GM23338 (cell line): ENCODE results near the gene PIK3CB. TPM values are rescaled to one million over a fixed set of nuclear protein-coding genes. Genes with fewer than 3 reads are reported as not detected.

Experiments used
- ATAC-seq: fragments of 200-7000 bp; cut with Tn5 transposase; 3 replicates; pipeline ENCODE4 v1.9.1; 2020
- DNase-seq: peaks from one replicate; pipeline ENCODE4 v3.0.0-alpha.2; 2015; ENCODE audit warnings: low spot score
- H2AFZ ChIP-seq: fragments of 200-600 bp; sonication (generic); 2 replicates; pipeline ENCODE4 v1.8.0; 2016; ENCODE audit warnings: antibody characterized with exemption, mild to moderate bottlenecking, moderate library complexity
- H3F3A ChIP-seq: fragments of 200-600 bp; sonication (generic); replicated peaks from 2 replicates; pipeline ENCODE4 v1.8.0; 2017; ENCODE audit warnings: antibody characterized with exemption, mixed run types, low read depth
- H3K27ac ChIP-seq: fragments of 200-600 bp; sonication (generic); 2 replicates; pipeline ENCODE4 v1.6.1; 2016; ENCODE audit warnings: low read depth
- H3K27me3 ChIP-seq: fragments of 200-600 bp; sonication (generic); 2 replicates; pipeline ENCODE4 v1.8.0; 2016; ENCODE audit warnings: mild to moderate bottlenecking, mixed run types, moderate library complexity; ENCODE audit not compliant: insufficient read depth
- H3K36me3 ChIP-seq: fragments of 200-600 bp; sonication (generic); 2 replicates; pipeline ENCODE4 v1.8.0; 2016; ENCODE audit warnings: mild to moderate bottlenecking; ENCODE audit not compliant: insufficient read depth
- H3K4me1 ChIP-seq: fragments of 200-600 bp; sonication (generic); 2 replicates; pipeline ENCODE4 v1.8.0; 2016; ENCODE audit warnings: mild to moderate bottlenecking, moderate library complexity; ENCODE audit not compliant: insufficient read depth
- H3K4me2 ChIP-seq: fragments of 200-600 bp; sonication (generic); 2 replicates; pipeline ENCODE4 v1.7.1; 2017; ENCODE audit warnings: mixed run types
- H3K4me3 ChIP-seq: fragments of 200-600 bp; sonication (generic); 2 replicates; pipeline ENCODE4 v1.6.1; 2016; ENCODE audit warnings: mixed run types
- H3K79me2 ChIP-seq: fragments of 200-600 bp; sonication (generic); replicated peaks from 2 replicates; pipeline ENCODE4 v1.8.0; 2017; ENCODE audit warnings: mild to moderate bottlenecking; ENCODE audit not compliant: insufficient read depth
- H3K9me2 ChIP-seq: fragments of 200-600 bp; sonication (generic); 2 replicates; pipeline ENCODE4 v1.8.0; 2017; ENCODE audit not compliant: insufficient read depth
- H4K20me1 ChIP-seq: fragments of 200-600 bp; sonication (generic); replicated peaks from 2 replicates; pipeline ENCODE4 v1.8.0; 2017; ENCODE audit warnings: mild to moderate bottlenecking; ENCODE audit not compliant: insufficient read depth
- H3K27ac Mint-ChIP-seq: 2 replicates; pipeline ENCODE4 v1.8.0; 2020; ENCODE audit warnings: inconsistent platforms, mild to moderate bottlenecking, moderate library complexity, mixed read lengths
- H3K27me3 Mint-ChIP-seq: 3 replicates; pipeline ENCODE4 v1.8.0; 2022; ENCODE audit warnings: low read depth, mild to moderate bottlenecking, moderate library complexity, mixed read lengths, inconsistent platforms; ENCODE audit not compliant: insufficient read depth, poor library complexity
- H3K36me3 Mint-ChIP-seq: 3 replicates; pipeline ENCODE4 v1.8.0; 2021; ENCODE audit warnings: low read depth, mild to moderate bottlenecking, inconsistent platforms, moderate library complexity, mixed read lengths
- H3K4me1 Mint-ChIP-seq: 3 replicates; pipeline ENCODE4 v1.8.0; 2020; ENCODE audit warnings: mild to moderate bottlenecking, inconsistent platforms, mixed read lengths
- H3K4me3 Mint-ChIP-seq: 3 replicates; pipeline ENCODE4 v1.8.0; 2021; ENCODE audit warnings: moderate library complexity, mild to moderate bottlenecking, inconsistent platforms, mixed read lengths
- H3K9me3 Mint-ChIP-seq: 3 replicates; pipeline ENCODE4 v1.8.0; 2020; ENCODE audit warnings: moderate library complexity, mild to moderate bottlenecking, inconsistent platforms, mixed read lengths
- EZH2 ChIP-seq: fragments of 200-600 bp; sonication (generic); IDR thresholded peaks from one replicate; pipeline ENCODE4 v1.8.0; 2017; ENCODE audit warnings: antibody characterized with exemption, mild to moderate bottlenecking, low read depth; ENCODE audit not compliant: unreplicated experiment
- JUNB ChIP-seq: IDR thresholded peaks from one replicate; pipeline ENCODE4 v1.6.1; 2016; ENCODE audit warnings: antibody characterized with exemption; ENCODE audit not compliant: unreplicated experiment
- NANOG ChIP-seq: IDR thresholded peaks from 2 replicates; pipeline ENCODE4 v1.6.1; 2016; ENCODE audit warnings: antibody characterized with exemption, borderline replicate concordance
- POLR2AphosphoS5 ChIP-seq: IDR thresholded peaks from 2 replicates; pipeline ENCODE4 v1.6.1; 2016; ENCODE audit warnings: antibody characterized with exemption, low read depth
- STAT1 ChIP-seq: IDR thresholded peaks from one replicate; pipeline ENCODE4 v1.6.1; 2016; ENCODE audit warnings: antibody characterized with exemption; ENCODE audit not compliant: unreplicated experiment
- ZNF114 ChIP-seq: fragments of 250-450 bp; sonication (Bioruptor Pico); IDR thresholded peaks from 2 replicates; pipeline ENCODE4 v1.5.0; 2020; ENCODE audit warnings: mild to moderate bottlenecking, moderate library complexity
- ZNF331 ChIP-seq: fragments of 250-450 bp; sonication (Bioruptor Pico); IDR thresholded peaks from 2 replicates; pipeline ENCODE4 v1.5.0; 2020; ENCODE audit warnings: low read depth, mild to moderate bottlenecking, moderate library complexity
- polyA plus RNA-seq: library from polyadenylated mRNA; unstranded; fragments of >200 nt; fragmentation: Nextera tagmentation; extraction: Ambion mirVana; gene quantifications from 2 replicates; pipeline ENCODE4 v1.2.1, GENCODE V29; 2016
- total RNA-seq: library from RNA; depleted of rRNA; stranded (reverse); fragments of >200 nt; shearing (Covaris generic); gene quantifications from 2 replicates; pipeline ENCODE4 v1.2.3, GENCODE V29; 2014
- TF ChIP-seq, protein P1 (sequence below): fragments of 250-450 bp; sonication (Bioruptor Pico); IDR thresholded peaks from 2 replicates; pipeline ENCODE4 v1.5.0; 2020; ENCODE audit warnings: mild to moderate bottlenecking, moderate library complexity
- TF ChIP-seq, protein P2 (sequence below): IDR thresholded peaks from 2 replicates; pipeline ENCODE4 v1.6.1; 2016; ENCODE audit warnings: antibody characterized with exemption

Gene PIK3CB
- total and polyA plus RNA-seq, 2 experiments from 2014 or later = 13.3 to 32.4 TPM

DNA sequence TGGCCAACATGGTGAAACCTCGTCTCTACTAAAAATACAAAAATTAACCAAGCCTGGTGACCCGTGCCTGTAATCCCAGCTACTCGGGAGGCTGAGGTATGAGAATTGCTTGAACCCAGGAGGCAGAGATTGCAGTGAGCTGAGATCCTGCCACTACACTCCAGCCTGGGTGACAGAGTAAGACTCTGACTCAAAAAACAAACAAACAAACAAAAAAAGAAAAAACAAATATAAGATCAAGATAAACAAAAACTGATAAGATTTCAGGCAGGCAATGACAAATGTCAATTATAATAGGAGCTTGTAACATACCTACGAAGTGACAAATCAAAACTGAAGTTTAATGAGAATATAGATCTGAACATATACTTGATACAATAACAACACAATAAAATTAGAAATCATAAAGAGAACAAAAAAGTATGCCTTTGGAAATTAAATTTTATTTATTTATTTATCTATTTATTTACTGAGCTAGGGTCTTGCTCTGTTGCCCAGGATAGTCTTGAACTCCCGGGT lies 155.8 kb downstream of the PIK3CB start:
- Histone ChIP-seq H3K27ac (no peak overlapping the region), H3F3A (no peaks in the 10 kb centered on the region), H3K4me2 (no peak overlapping the region), H3K27me3 (no peaks in the 10 kb centered on the region), H3K36me3 (no peaks in the 10 kb centered on the region), H2AFZ (no peak overlapping the region), H3K4me1 (no peaks in the 10 kb centered on the region; the same call in none of the 2 replicates), H3K4me3 (no peak overlapping the region), H4K20me1 (peaks cover under 1% of the 10 kb centered on the region; the same call in 1 of the 2 replicates), H3K9me2 (no peaks in the 10 kb centered on the region), H3K79me2 (no peaks in the 10 kb centered on the region)
- H3K27ac Mint-ChIP-seq = no peak overlapping the region
- ATAC-seq = no peak
- TF ChIP-seq, protein P1, sequence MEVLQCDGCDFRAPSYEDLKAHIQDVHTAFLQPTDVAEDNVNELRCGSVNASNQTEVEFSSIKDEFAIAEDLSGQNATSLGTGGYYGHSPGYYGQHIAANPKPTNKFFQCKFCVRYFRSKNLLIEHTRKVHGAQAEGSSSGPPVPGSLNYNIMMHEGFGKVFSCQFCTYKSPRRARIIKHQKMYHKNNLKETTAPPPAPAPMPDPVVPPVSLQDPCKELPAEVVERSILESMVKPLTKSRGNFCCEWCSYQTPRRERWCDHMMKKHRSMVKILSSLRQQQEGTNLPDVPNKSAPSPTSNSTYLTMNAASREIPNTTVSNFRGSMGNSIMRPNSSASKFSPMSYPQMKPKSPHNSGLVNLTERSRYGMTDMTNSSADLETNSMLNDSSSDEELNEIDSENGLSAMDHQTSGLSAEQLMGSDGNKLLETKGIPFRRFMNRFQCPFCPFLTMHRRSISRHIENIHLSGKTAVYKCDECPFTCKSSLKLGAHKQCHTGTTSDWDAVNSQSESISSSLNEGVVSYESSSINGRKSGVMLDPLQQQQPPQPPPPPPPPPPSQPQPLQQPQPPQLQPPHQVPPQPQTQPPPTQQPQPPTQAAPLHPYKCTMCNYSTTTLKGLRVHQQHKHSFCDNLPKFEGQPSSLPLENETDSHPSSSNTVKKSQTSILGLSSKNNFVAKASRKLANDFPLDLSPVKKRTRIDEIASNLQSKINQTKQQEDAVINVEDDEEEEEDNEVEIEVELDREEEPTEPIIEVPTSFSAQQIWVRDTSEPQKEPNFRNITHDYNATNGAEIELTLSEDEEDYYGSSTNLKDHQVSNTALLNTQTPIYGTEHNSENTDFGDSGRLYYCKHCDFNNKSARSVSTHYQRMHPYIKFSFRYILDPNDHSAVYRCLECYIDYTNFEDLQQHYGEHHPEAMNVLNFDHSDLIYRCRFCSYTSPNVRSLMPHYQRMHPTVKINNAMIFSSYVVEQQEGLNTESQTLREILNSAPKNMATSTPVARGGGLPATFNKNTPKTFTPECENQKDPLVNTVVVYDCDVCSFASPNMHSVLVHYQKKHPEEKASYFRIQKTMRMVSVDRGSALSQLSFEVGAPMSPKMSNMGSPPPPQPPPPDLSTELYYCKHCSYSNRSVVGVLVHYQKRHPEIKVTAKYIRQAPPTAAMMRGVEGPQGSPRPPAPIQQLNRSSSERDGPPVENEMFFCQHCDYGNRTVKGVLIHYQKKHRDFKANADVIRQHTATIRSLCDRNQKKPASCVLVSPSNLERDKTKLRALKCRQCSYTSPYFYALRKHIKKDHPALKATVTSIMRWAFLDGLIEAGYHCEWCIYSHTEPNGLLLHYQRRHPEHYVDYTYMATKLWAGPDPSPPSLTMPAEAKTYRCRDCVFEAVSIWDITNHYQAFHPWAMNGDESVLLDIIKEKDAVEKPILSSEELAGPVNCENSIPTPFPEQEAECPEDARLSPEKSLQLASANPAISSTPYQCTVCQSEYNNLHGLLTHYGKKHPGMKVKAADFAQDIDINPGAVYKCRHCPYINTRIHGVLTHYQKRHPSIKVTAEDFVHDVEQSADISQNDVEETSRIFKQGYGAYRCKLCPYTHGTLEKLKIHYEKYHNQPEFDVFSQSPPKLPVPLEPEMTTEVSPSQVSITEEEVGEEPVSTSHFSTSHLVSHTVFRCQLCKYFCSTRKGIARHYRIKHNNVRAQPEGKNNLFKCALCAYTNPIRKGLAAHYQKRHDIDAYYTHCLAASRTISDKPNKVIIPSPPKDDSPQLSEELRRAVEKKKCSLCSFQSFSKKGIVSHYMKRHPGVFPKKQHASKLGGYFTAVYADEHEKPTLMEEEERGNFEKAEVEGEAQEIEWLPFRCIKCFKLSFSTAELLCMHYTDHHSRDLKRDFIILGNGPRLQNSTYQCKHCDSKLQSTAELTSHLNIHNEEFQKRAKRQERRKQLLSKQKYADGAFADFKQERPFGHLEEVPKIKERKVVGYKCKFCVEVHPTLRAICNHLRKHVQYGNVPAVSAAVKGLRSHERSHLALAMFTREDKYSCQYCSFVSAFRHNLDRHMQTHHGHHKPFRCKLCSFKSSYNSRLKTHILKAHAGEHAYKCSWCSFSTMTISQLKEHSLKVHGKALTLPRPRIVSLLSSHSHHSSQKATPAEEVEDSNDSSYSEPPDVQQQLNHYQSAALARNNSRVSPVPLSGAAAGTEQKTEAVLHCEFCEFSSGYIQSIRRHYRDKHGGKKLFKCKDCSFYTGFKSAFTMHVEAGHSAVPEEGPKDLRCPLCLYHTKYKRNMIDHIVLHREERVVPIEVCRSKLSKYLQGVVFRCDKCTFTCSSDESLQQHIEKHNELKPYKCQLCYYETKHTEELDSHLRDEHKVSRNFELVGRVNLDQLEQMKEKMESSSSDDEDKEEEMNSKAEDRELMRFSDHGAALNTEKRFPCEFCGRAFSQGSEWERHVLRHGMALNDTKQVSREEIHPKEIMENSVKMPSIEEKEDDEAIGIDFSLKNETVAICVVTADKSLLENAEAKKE (CRISPR knock-in tag) = no peak
- TF ChIP-seq JUNB (no peak), STAT1 (no peak), NANOG (no peak), ZNF331 (CRISPR knock-in tag) (no peak), POLR2AphosphoS5 (no peak), EZH2 (no peak), ZNF114 (CRISPR knock-in tag) (no peak)
- TF ChIP-seq, protein P2, sequence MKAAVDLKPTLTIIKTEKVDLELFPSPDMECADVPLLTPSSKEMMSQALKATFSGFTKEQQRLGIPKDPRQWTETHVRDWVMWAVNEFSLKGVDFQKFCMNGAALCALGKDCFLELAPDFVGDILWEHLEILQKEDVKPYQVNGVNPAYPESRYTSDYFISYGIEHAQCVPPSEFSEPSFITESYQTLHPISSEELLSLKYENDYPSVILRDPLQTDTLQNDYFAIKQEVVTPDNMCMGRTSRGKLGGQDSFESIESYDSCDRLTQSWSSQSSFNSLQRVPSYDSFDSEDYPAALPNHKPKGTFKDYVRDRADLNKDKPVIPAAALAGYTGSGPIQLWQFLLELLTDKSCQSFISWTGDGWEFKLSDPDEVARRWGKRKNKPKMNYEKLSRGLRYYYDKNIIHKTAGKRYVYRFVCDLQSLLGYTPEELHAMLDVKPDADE = no peak
- H3K36me3 Mint-ChIP-seq = peaks cover 42% of the 10 kb centered on the region; the same call in 2 of the 3 replicates
- peaks cover 6% of the 10 kb centered on the region; the same call in 2 of the 3 replicates for H3K9me3 Mint-ChIP-seq
- H3K4me1 Mint-ChIP-seq = peaks cover 4% of the 10 kb centered on the region; the same call in 2 of the 3 replicates
- DNase-seq = no peak
- H3K4me3 Mint-ChIP-seq = no peak overlapping the region
- no peaks in the 10 kb centered on the region for H3K27me3 Mint-ChIP-seq
